Epithelial cell of esophagus (primary cell): ENCODE measurements around the gene DCX.

Experiments
- DNase-seq: peaks from one replicate; pipeline ENCODE4 v3.0.0; 2010; ENCODE audit warnings: low read depth
- H3K4me3 ChIP-seq: 2 replicates; pipeline ENCODE4 v1.5.1; 2011; ENCODE audit warnings: mild to moderate bottlenecking, low read length, control low read depth
- TF ChIP-seq, protein P1 (sequence below): IDR thresholded peaks from 2 replicates; pipeline ENCODE4 v1.5.1; 2011; ENCODE audit warnings: low read depth, mild to moderate bottlenecking, low read length, control low read depth, inconsistent platforms; ENCODE audit not compliant: insufficient read depth; ENCODE audit errors: missing control alignments

The DCX gene

DNA sequence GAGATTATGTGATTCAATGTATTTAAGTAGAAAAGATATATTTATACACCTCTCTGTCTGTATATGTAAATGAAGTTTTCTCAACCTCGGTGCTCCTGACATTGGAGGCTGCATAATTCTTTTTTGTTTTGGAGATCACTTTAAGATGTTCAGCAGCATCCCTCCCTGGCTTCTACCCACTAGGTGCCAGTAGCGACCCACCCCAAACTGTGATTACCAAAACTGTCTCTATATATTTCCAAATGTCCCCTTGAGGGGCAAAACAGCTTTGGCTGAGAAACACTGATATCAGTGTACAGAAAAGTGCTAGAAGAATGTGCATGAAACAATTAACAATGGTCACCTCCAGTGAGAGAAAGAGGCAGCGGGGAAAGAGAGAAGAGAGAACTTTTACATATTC is 51.2 kb downstream of the DCX start:
- TF ChIP-seq, protein P1, sequence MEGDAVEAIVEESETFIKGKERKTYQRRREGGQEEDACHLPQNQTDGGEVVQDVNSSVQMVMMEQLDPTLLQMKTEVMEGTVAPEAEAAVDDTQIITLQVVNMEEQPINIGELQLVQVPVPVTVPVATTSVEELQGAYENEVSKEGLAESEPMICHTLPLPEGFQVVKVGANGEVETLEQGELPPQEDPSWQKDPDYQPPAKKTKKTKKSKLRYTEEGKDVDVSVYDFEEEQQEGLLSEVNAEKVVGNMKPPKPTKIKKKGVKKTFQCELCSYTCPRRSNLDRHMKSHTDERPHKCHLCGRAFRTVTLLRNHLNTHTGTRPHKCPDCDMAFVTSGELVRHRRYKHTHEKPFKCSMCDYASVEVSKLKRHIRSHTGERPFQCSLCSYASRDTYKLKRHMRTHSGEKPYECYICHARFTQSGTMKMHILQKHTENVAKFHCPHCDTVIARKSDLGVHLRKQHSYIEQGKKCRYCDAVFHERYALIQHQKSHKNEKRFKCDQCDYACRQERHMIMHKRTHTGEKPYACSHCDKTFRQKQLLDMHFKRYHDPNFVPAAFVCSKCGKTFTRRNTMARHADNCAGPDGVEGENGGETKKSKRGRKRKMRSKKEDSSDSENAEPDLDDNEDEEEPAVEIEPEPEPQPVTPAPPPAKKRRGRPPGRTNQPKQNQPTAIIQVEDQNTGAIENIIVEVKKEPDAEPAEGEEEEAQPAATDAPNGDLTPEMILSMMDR = no peak
- DNase-seq = no peak
- no peak overlapping the region for H3K4me3 ChIP-seq

DNA sequence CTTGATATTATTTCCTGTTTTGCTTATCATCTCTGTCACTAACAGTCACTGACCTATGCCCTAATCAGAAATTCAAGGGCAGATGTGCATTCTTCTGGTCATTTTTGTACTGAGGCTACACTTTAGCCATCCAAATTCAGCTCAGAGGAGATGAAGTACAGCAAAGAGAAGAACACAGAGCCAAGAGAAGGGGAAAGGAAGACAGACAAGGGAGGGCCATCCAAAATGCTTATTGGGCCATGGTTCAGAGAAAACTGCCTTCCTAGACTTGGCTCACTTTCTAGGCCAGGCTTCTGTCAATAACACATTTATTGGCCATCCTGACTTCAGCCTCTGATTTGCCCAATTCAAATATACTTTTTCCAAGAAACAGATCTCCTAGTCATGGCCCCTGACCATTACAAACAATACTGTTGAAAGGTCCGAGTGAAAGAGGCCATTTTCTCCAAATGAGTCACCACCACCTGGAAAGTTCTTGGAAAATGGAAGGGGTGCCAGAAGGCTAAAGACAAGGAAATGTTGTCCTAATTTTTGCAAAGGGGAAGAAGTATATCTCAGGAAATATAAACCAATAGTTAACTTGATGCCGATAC is 56.4 kb downstream of the DCX start:
- DNase-seq = no peak
- TF ChIP-seq, protein P1 = no peak

DNA sequence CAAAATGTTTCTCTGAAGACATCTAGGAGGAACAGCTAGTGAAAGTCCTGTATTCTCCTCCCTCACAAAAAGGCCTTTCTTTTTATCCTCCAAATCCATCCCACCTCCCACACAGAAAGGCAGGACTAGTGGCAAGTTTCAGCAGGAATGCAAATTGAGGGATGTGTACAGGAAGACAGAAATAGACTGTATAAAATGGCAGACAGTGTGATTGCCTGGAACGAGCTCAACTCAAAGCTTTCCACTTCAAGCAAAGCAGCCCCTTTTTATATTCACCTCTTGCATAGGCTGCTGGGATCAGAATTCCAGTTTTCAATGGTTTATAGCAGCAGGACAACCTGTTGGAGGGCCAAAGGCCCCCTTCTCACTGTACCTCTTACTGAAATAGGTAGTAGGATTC is 57.5 kb downstream of the DCX start:
- TF ChIP-seq, protein P1 = no peak
- no peak for DNase-seq
- H3K4me3 ChIP-seq = no peak overlapping the region

More for the DNA sequence above, 56.4 kb downstream of the DCX start:
- no peak overlapping the region for H3K4me3 ChIP-seq

DNA sequence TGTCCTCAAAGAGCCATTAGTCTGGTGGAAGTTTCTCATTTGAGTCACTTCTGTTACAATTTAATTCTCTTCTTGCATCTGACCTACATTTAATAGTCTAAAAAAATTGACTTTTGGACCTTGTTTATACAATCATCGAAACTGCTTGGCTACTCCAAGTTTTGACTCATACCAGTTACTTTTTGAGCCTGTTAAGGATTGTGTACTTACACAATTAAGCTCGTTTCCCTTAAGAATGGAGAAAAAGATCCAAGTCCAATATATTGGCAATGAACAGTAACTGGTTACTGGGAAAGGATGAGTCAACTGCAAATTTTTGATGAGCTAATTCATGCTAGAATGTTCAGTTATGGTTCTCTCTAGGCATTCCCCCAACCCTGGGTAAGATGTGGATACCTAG is 58.2 kb downstream of the DCX start:
- DNase-seq = no peak
- TF ChIP-seq, protein P1 = no peak
- no peak overlapping the region for H3K4me3 ChIP-seq

DNA sequence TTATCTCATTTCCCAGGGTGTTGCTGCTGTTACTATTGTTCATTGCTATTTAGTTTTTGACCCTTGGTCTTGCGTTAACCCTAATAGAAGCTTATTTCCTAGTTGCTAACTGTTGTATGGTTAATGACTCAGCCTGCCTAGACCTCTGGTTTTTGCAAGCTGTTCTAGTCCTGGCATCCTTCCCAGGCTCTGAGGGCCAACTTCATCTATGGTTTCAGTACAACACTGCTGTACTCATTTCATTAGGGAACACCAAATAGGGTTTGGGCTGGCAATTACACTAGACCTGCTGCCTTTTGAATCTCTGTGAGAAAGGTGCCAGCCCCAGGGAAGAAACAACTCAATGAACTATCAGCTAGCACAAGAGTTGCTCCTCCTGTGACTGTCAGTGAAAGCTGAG is 59.6 kb downstream of the DCX start:
- TF ChIP-seq, protein P1 = no peak
- no peak overlapping the region for H3K4me3 ChIP-seq
- peak; percentile 52 for DNase-seq

DNA sequence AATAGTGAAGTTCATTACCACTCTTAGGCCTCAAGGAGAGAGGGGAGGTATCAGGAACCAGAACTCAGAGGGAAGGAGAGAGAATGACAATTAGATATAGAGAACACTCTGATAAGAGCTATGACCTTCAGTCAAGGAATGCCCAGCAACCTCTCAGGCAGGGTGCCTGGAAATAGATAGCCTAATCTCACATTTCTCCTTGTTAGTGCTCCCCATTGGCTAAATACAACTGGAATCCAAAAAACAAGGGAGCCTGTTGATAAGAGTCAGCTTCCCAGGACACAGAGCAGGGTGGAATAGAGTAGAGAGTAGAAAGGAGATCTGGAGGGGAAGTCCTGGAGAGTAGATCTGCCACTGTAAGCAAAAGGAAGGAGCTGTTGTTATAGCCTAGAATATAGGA is 62.1 kb downstream of the DCX start:
- TF ChIP-seq, protein P1 = no peak

DNA sequence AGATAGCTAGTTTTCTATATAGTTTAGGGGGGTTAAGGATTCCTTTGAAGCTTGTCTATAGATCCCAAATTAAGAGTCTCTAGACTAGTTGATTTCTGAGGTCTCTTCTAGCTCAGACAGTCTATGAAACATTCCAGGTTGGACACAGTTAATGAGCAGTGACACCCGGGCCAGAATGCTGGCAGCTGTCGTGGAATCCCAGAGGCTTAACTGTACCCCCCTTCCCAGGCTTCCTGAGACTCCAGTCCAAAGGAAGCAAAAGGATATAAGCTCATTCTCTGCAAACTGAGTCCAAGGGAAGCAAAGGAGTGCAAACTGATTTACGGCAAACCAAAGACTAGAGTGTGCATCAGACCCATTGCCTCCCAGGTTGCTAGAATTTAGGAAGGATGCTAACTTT is 62.9 kb downstream of the DCX start:
- no peak overlapping the region for H3K4me3 ChIP-seq
- TF ChIP-seq, protein P1 = no peak
- no peak for DNase-seq

More for the DNA sequence above, 62.1 kb downstream of the DCX start:
- H3K4me3 ChIP-seq = no peak overlapping the region
- DNase-seq = no peak
